Epithelial cell of esophagus (primary cell): Measurements from ENCODE around the gene KNL1.

Experiments
- DNase-seq: peaks from one replicate; pipeline ENCODE4 v3.0.0; 2010; ENCODE audit warnings: low read depth
- H3K4me3 ChIP-seq: 2 replicates; pipeline ENCODE4 v1.5.1; 2011; ENCODE audit warnings: mild to moderate bottlenecking, low read length, control low read depth
- TF ChIP-seq, protein P1 (sequence below): IDR thresholded peaks from 2 replicates; pipeline ENCODE4 v1.5.1; 2011; ENCODE audit warnings: low read depth, mild to moderate bottlenecking, low read length, control low read depth, inconsistent platforms; ENCODE audit not compliant: insufficient read depth; ENCODE audit errors: missing control alignments

Gene KNL1

DNA sequence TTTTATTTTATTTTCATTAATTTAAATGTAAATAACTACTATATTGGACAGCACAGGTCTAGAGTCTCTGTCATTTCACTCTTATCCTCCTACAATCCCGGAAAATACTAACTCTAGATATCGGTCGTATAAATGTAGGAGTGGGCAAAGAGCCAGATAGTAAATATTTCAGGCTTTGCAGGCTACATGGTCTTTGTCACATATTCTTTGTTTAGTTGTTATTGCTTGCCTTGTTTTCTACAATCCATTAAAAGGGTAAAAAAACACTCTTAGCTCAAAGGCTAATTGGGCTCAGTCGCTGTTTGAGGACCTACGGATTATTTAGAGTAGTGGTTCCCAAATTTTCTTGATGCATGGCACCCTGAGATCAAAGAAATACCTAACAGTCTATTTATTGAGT, 1.7 kb downstream of the KNL1 start:
- no peak overlapping the region for H3K4me3 ChIP-seq
- DNase-seq: no peak
- TF ChIP-seq, protein P1, sequence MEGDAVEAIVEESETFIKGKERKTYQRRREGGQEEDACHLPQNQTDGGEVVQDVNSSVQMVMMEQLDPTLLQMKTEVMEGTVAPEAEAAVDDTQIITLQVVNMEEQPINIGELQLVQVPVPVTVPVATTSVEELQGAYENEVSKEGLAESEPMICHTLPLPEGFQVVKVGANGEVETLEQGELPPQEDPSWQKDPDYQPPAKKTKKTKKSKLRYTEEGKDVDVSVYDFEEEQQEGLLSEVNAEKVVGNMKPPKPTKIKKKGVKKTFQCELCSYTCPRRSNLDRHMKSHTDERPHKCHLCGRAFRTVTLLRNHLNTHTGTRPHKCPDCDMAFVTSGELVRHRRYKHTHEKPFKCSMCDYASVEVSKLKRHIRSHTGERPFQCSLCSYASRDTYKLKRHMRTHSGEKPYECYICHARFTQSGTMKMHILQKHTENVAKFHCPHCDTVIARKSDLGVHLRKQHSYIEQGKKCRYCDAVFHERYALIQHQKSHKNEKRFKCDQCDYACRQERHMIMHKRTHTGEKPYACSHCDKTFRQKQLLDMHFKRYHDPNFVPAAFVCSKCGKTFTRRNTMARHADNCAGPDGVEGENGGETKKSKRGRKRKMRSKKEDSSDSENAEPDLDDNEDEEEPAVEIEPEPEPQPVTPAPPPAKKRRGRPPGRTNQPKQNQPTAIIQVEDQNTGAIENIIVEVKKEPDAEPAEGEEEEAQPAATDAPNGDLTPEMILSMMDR: no peak

DNA sequence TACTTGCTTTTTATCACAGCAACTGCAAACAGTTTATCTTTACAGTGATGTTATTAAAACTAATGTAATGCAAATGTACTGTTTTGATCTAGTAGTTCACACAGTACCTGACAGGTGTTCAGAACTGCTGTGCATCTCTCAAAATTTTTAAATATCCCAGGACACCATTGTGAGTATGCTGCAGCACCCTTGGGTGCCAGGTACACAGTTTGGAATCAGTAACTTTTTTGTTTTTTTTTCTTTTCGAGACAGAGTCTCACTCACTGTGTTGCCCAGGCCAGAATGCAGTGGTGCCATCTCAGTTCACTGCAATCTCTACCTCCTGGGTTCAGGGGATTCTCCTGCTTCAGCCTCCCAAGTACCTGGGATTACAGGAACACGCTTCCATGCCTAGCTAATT, 3.0 kb downstream of the KNL1 start:
- no peak overlapping the region for H3K4me3 ChIP-seq
- DNase-seq: no peak
- TF ChIP-seq, protein P1: no peak

DNA sequence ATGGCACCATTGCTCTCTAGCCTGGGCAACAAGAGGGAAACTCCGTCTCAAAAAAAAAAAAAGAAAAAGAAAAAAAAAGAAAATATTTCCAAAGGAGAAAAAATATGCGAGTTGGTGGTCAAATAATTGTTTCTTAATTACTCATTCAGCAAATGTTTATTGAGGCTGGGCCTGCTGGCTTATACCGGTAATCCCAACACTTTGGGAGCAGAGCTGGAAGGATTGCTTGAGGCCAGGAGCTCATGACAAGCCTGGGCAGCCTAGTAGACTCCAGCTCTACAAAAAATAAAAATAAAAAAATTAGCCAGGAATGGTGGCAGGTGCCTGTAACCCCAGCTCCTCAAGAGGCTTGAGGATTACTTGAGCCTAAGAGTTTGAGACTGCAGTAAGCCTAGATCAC, 4.1 kb downstream of the KNL1 start:
- no peak overlapping the region for H3K4me3 ChIP-seq
- TF ChIP-seq, protein P1: no peak
- peak; percentile 70 for DNase-seq

DNA sequence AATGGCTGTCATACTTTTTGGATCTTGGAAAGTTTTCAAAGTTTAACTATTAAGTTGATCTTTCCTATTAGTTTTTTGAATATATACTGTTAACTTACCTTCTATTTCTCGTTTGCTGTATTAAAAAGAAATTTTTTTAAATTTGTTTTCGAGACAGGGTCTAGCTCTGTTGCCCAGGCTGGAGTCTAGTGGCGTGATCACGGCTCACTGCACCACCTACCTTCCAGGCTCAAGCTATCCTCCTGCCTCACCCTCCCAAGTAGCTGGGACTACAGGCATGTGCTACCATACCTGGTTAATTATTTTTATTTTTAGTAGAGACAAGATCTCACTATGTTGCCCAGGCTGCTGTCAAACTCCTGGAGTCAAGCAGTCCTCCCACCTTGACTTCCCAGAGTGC, 4.6 kb downstream of the KNL1 start:
- H3K4me3 ChIP-seq: no peak overlapping the region
- TF ChIP-seq, protein P1: no peak
- DNase-seq: no peak

- no peak overlapping the region for H3K4me3 ChIP-seq
- TF ChIP-seq, protein P1: no peak
- no peak for DNase-seq
Observed at GRCh38 chr15:40600956-40601355, 6.9 kb downstream of the KNL1 start.

DNA sequence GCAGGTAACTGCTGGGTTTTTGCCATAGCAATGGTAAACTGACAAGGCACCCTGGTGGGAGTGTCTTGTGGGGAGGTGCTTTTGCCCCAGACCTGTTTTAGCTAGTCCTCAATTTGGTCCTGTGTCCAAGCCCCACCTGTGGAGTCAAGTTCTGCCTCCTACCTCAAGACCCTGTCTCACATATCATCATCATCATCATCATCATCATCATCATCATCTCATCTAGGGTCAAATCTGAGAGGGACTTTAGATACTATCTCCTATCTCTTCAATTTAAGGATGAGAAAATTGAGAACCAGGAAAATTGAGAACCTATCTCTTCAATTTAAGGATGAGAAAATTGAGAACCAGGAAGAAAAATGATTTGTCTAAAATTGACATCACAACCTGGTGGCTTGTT, 9.9 kb downstream of the KNL1 start:
- no peak for DNase-seq
- TF ChIP-seq, protein P1: no peak
- no peak overlapping the region for H3K4me3 ChIP-seq

DNA sequence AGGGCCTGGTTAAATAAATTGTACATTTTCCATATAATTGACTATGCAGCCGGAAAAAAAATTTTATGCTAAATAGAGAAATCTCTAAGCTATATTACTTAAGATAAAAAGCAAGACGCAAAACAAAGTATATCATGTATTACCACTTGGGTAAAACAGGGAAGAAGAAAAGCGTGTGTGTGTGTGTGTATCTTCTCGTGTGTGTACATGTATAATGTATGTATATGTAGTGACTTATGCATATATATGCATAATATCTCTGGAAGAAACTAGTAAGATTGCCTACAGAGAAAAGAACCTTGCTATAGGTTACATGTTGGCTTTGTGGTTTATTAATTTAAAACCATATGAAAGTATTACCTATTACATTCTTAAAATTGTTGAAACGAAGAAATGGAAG, 19.0 kb downstream of the KNL1 start:
- no peak for DNase-seq
- TF ChIP-seq, protein P1: no peak
- H3K4me3 ChIP-seq: no peak overlapping the region
